ENCODE measurements around the gene HDAC9.

DNA sequence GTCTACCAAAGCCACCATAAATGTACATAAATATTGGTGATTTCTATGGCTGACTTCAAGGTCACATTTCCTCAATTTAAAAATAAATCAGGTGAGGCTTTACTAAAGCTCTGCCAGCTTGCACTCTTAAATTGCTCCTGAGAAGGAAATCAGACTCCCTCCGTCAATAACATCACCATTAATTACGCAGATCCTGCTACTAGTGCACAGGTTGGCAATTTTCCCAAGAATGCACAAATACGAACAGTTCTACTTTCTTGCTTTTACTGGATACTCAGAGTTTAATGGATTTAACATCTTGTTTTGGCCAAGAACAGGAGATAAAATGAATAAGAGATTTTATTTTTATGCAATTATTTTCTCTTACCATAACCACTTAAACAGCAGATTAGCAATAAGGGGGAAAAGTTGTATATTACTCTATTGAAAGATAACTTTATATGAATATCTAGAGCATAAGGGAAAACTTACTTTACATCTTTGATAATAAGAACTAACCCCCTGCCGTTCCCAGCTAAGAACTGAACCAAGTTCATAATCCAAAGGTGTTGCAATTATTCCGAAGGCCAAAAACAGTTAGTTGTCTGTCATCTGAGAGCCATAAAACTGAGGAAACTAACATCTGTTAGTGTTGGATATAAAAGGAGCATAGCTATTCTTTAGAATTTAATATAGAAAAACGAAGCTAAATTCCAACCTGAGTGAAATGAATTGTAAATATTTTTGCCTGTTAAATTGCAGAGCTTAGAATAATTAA is 481.3 kb downstream of the HDAC9 start:
- TF ChIP-seq, protein P1, sequence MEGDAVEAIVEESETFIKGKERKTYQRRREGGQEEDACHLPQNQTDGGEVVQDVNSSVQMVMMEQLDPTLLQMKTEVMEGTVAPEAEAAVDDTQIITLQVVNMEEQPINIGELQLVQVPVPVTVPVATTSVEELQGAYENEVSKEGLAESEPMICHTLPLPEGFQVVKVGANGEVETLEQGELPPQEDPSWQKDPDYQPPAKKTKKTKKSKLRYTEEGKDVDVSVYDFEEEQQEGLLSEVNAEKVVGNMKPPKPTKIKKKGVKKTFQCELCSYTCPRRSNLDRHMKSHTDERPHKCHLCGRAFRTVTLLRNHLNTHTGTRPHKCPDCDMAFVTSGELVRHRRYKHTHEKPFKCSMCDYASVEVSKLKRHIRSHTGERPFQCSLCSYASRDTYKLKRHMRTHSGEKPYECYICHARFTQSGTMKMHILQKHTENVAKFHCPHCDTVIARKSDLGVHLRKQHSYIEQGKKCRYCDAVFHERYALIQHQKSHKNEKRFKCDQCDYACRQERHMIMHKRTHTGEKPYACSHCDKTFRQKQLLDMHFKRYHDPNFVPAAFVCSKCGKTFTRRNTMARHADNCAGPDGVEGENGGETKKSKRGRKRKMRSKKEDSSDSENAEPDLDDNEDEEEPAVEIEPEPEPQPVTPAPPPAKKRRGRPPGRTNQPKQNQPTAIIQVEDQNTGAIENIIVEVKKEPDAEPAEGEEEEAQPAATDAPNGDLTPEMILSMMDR (IDR thresholded peaks at IDR 0.05) = no peak
- TF ChIP-seq EP300 (IDR thresholded peaks at IDR 0.05) (no peak), POLR2AphosphoS5 (IDR thresholded peaks at IDR 0.05) (no peak), POLR2A (IDR thresholded peaks at IDR 0.05) (no peak)

All from gastroesophageal sphincter (tissue), 3 donors.